ENCODE results near the gene NEGR1. TPM values are rescaled to one million over a fixed set of nuclear protein-coding genes. Genes with fewer than 3 reads are reported as not detected.

Gene NEGR1
- total and polyA plus RNA-seq, 2 experiments from 2014 or later: 0.57 to 0.94 TPM

GRCh38 chr1:71618191-71618590 lies 664.1 kb downstream of the NEGR1 start:
- Histone ChIP-seq H3K4me2 (no peak overlapping the region), H3K36me3 (ENCODE audit: insufficient read depth) (no peaks in the 10 kb centered on the region), H4K20me1 (replicated peaks; ENCODE audit: insufficient read depth) (no peaks in the 10 kb centered on the region), H3K4me1 (ENCODE audit: insufficient read depth) (no peaks in the 10 kb centered on the region), H3K27me3 (ENCODE audit: insufficient read depth) (no peaks in the 10 kb centered on the region), H2AFZ (no peak overlapping the region), H3F3A (replicated peaks; ENCODE audit: low read depth) (no peaks in the 10 kb centered on the region), H3K4me3 (no peak overlapping the region), H3K79me2 (replicated peaks; ENCODE audit: insufficient read depth) (no peaks in the 10 kb centered on the region), H3K9me2 (ENCODE audit: insufficient read depth) (no peaks in the 10 kb centered on the region), H3K27ac (ENCODE audit: low read depth) (no peak overlapping the region)
- Mint-ChIP-seq H3K4me1 (no peaks in the 10 kb centered on the region), H3K27ac (no peak overlapping the region), H3K4me3 (no peak overlapping the region), H3K36me3 (ENCODE audit: low read depth) (peaks cover 5% of the 10 kb centered on the region; the same call in 2 of the 3 replicates), H3K27me3 (ENCODE audit: insufficient read depth, low read depth, poor library complexity) (no peaks in the 10 kb centered on the region), H3K9me3 (peaks cover 12% of the 10 kb centered on the region; the same call in 2 of the 3 replicates)
- DNase-seq (ENCODE audit: low spot score): no peak
- ATAC-seq: no peak
- TF ChIP-seq EZH2phosphoT487 (IDR thresholded peaks at IDR 0.05; ENCODE audit: unreplicated experiment) (no peak), CREB1 (CRISPR knock-in tag; IDR thresholded peaks at IDR 0.05; ENCODE audit: low read depth) (no peak), STAT1 (IDR thresholded peaks at IDR 0.05; ENCODE audit: unreplicated experiment) (no peak), ZNF331 (CRISPR knock-in tag; IDR thresholded peaks at IDR 0.05; ENCODE audit: low read depth) (no peak), REST (IDR thresholded peaks at IDR 0.05; ENCODE audit: unreplicated experiment) (no peak), NANOG (IDR thresholded peaks at IDR 0.05; ENCODE audit: borderline replicate concordance) (no peak), JUNB (IDR thresholded peaks at IDR 0.05; ENCODE audit: unreplicated experiment) (no peak), ZNF462 (CRISPR knock-in tag; IDR thresholded peaks at IDR 0.05) (no peak), CTCF (conservative IDR thresholded peaks at IDR 0.05; ENCODE audit: low read depth in 2 of 2) (no peak), EZH2 (IDR thresholded peaks at IDR 0.05; ENCODE audit: low read depth, unreplicated experiment) (no peak), POLR2AphosphoS5 (IDR thresholded peaks at IDR 0.05; ENCODE audit: low read depth) (no peak), ZNF114 (CRISPR knock-in tag; IDR thresholded peaks at IDR 0.05) (no peak)
- TF ChIP-seq, protein P1, sequence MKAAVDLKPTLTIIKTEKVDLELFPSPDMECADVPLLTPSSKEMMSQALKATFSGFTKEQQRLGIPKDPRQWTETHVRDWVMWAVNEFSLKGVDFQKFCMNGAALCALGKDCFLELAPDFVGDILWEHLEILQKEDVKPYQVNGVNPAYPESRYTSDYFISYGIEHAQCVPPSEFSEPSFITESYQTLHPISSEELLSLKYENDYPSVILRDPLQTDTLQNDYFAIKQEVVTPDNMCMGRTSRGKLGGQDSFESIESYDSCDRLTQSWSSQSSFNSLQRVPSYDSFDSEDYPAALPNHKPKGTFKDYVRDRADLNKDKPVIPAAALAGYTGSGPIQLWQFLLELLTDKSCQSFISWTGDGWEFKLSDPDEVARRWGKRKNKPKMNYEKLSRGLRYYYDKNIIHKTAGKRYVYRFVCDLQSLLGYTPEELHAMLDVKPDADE (IDR thresholded peaks at IDR 0.05): no peak

Data from GM23338 (cell line).